HG03064 (cell line): ENCODE results near the gene SALL1.

ENCODE experiments used
- ATAC-seq: cut with Tn5 transposase; IDR thresholded peaks from one replicate; pipeline ENCODE4 v1.9.1; 2021; ENCODE audit warnings: low read depth; ENCODE audit not compliant: unreplicated experiment

The SALL1 gene

DNA sequence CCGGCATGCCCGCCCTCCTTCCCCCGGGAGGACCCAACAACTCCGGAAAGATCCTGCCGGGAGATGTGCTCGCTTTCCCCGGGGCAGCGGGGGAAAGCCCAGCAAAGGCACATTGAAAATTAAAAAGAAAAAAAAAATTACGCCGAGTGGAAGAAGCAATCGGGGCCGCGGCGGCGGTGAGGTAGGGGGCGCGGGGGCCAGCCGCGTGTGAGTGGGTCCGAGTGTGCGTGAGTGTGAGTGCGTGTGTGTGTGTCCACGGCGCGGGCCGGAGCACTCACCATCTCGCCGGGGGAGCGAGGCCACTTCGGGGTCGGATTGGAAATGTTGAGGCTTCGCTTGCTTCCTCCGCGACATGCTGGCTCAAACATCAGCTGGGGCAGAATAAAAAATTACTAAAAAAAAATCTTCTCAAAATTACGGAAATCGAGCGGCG lies at the start of gene SALL1:
Gene SALL1, minus strand, starts transcription at position 383 of the 433 bp plus-strand sequence. Its CDS starts 29 bp downstream, at position 354.
- no peak for ATAC-seq

DNA sequence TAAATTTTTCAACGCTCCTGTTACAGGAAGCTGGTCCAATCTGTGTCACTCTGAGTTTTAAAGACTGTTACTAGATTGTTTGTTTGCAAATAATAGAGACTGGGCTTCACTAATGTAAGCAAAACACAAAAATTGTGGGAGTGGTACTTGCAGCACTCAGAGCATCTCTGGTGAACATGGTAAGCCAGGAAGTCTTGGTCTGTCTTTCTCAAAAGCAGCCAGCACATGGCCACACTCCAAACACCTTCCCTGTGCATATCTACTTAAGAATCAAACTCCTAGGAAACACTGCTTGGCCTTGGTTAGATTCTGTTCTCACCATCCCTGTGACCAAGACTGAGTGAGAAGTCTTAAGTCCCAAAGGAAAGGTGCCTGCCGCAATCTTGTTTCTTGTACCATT lies 49.7 kb upstream of the SALL1 start:
- ATAC-seq: no peak

DNA sequence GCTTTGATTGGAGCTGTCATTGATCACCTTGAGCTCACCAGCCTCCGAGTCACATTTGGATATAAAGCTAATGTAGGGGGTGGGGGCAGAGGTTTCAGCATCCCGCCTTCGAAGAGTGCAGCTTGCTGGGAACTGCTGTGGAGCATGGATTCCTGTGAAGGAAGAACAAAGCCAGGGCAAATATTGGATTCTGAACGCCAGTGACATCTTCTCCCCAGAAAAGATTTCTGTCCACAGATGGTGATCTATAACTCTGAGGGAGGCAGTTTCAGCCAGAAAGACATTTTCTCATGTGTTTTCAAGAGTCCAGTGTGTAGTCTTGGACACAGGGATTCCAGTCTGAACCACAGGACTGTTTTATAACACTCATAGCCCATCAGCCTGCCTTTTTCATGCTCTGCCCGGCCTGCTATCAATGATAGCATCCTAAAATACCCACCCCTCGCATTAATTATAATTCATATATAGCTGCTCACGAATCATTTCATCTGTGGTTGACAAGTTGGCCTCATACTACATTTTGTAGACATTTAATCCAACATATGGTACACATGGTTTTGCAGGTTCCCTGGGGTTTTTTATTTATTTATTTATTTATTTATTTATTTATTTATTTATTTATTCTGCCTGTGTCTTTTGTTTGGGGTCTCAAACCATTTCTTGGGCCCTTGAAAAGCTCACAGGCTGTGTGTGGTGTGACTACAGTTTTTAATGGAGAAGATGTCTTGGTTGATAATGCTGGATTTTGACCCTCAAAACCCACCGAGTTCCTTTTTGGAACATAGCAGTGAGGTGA lies 47.1 kb upstream of the SALL1 start:
- no peak for ATAC-seq

DNA sequence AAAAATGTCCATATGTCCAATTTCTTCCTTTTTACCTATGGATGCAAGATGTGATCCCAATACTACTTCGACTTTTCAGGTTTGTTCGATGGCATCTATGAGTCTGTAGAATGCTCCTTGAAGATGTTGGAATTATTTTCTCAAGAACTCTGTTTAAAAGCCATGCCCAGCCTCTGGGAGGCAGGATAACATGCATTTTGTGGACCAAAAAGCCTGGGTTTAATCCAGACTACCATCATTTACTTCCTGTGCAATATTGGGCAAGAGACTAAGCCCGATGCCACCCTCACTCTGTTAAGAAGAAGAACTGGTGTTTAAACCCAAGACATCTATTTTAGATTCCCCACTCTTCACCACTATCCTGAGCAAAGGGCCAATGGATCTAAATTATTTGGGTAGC lies 42.8 kb upstream of the SALL1 start:
- no peak for ATAC-seq

- ATAC-seq: no peak
These were observed 33.8 kb upstream of the SALL1 start for GRCh38 chr16:51184702-51185433.

GRCh38 chr16:51181503-51181811 lies 30.4 kb upstream of the SALL1 start:
- ATAC-seq: no peak

GRCh38 chr16:51180719-51181502 lies 29.8 kb upstream of the SALL1 start:
- ATAC-seq: no peak

DNA sequence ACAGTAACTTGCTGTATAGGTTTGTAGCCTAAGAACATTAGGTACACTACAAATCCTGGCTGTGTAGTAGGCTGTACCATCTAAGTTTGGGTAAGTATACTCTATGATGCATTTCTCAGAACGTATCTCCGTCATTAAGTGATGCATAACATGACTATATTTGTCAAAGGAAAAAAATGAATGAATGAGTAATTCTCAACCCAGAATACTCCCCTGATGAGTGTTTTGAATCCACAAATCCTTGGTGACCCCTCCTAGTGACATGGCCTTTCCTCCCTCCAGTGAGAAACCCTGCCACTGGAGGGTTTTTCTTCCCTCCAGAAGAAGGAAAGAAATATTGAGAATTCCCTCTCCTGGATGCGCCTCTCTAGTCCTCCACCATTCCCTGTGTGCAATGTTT lies 24.0 kb upstream of the SALL1 start:
- ATAC-seq: no peak

DNA sequence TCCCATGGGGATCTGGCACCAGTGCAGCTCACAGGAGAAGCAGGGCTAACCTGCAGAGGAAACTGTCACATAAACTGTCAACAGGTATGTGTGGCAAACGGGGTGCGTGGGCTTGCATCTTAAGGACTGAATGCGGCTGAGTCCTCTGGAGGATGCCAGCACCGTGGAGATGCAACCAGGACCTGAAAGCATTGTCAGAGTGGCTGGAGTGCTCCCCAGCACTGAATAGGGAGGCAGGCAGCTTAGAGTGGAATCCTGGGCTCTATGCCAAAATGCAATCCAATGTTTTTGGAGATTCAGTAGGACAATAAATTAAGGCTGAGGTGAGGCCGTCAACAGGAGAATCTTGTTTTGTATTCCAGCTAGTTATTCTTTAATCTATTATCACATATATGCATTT lies 21.3 kb upstream of the SALL1 start:
- ATAC-seq: no peak

GRCh38 chr16:51168755-51169154 lies 17.7 kb upstream of the SALL1 start:
- ATAC-seq: no peak

GRCh38 chr16:51167170-51167895 lies 16.3 kb upstream of the SALL1 start:
- no peak for ATAC-seq

GRCh38 chr16:51166541-51166940 lies 15.5 kb upstream of the SALL1 start:
- no peak for ATAC-seq

DNA sequence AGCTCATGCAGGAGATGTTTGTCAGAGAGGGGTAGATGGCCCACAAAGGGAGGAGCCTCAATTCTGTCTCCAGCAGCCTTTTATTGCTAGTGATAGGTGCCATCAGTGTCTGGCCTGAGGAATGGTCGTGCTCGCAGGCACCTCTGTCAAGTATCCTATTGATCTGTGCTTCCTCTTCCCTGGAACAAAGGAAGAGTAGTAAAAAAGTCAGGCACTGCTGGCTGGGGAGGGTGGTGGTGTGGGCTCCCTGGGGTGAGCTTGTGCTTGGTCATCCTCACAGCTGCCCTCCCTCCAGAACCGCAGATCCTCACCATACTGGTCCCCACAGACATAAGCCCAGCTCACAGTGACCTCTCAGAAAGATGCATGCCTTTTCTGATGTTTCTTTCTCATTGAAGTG lies 15.0 kb upstream of the SALL1 start:
- ATAC-seq: no peak

DNA sequence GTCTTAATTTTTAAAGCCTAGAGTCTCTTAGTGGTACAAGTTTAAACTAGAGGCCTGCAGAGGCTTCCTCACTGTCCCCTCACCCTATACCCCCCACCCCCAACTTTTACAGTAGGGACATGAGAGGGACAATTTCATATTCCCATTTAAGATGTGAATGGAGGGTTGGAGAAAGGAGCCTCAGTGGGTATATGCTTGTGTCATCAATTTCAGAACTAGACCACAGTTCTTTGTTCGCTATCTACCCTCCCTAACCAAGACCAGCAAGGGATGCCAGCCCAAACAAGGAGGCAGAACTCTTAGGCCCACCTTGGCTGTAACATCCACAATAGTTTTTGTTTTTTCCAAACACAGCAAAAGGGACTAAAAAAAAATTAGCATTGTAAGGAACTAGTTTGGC lies 14.0 kb upstream of the SALL1 start:
- no peak for ATAC-seq

- no peak for ATAC-seq
These were observed 13.5 kb upstream of the SALL1 start for GRCh38 chr16:51164574-51164973.

DNA sequence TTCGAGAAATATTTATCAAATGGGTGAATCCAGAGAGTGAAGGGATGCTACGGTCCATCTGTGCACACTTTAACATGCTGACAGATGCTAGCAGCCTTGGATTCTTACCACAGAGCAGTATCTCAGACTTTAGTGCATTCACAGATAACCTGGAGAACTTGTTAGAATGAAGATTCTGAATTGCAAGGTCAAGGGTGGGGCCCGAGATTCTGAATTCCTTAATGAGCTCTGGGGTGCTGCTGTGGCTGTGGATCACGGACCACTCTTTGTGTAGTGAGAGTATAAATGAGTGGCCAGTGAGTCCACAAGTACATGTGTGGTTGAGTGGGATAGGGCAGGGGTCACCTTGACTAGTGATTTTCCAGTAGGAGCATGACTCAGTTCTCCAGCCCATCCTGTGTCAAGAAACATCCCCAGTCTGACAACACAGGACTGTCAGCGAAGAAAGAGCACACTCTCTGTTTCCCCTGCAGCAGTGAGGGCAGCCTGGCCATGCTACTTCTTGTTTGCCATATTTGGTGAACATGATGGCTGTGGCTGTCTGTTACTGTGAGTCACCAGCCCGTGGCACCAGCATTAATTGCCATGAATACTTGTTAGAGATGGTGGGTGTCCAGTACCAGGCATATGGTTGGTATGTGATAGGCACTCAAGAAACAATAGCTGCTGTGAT lies 13.0 kb upstream of the SALL1 start:
- no peak for ATAC-seq

DNA sequence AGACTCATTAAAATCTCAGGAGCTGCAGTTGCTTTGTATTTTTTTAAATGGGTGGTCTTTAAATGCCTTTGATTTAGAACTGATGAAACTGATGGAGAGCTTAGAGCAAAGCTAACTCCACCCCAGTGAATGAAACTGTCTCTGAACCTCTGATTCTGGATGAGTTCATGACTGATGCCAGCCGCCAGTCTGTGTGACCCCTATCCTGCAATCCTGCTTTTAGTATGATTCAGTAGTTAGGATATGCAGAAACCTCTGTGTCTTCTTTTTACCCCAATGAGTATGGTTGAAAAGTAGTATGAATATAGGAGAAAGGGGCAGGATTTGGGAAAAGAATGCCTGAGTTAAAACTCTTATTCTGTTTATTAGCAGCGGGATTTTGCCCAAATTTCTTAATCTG lies 12.3 kb upstream of the SALL1 start:
- ATAC-seq: no peak

DNA sequence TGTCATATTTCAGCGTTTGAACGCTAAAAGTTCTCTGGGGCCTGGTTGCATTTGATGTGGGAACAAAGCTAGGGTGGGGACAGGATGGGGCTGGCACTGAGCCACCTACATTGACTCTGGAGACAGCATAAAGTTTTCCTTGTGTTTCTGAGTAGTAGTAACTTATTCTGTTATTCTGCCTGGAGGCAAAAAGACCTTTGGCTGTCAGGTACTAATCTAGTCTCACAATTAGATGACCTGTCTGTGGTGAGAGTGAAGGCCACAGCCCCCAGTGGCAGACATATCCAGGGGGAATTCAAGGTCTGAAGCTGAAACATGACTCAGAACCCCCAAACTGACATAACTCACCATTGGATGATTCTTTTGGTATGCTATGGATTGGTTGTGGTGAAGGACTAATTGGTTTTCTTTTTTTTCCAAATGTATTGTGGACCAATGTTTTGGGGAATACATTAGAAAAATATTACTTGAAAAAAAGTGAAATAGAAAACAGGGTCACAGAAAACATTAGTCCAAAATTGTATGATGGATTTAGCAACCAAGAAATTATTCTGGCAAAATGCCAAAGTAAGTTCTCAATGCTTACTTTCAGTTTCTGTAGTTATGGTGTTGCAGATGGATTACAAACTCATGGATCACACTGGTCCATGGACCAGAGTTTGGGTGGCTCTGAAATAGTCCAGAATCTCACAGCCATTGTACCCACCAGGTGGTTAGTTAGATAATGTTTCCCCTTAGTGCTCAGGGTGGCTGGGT lies 10.5 kb upstream of the SALL1 start:
- ATAC-seq: no peak

DNA sequence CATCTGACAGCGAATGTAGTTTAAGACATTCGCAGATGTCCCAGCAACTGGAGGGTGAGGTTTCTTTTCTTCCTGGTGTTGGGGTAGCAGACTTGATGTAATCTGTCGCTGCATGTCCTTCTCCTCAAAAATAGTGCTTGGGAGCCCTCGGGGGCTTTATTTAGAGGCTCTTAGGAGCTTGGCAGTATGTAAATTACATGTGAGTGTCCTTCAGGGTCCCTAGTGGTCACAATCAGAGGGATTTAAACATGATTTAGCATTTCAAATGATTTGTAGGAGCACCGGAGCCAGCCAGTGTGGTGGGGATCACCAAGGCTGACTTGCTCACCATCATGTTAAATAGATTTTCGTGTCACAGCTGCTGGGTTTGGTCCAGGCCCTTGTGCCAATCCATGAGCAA lies 8.8 kb upstream of the SALL1 start:
- ATAC-seq: no peak

DNA sequence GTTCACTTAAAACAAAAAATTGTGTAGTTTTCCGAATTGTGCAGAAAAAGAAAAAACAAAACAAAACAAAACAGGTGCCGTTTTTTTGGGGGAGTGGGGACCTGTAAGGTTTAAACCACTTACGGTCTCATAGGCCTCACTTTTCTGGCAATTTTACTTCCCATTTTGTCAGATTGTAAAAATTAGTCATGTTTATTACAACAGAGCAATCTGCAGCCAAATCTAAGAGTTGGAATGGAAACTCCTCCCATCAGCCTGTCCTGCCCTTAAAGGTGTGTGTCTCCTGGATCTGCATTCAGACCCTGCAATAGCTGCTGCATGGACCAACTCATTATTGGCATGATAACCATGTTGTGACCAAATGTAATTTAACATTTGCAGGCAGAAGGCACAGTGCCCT lies 8.2 kb upstream of the SALL1 start:
- ATAC-seq: no peak
